Measurements from ENCODE around the gene SIAE. TPM values are rescaled to one million over a fixed set of nuclear protein-coding genes. Genes with fewer than 3 reads are reported as not detected.

Gene SIAE
- total RNA-seq, 6 donors from 2014 or later, result 21.6 to 42.7 (median 29.3) TPM

DNA sequence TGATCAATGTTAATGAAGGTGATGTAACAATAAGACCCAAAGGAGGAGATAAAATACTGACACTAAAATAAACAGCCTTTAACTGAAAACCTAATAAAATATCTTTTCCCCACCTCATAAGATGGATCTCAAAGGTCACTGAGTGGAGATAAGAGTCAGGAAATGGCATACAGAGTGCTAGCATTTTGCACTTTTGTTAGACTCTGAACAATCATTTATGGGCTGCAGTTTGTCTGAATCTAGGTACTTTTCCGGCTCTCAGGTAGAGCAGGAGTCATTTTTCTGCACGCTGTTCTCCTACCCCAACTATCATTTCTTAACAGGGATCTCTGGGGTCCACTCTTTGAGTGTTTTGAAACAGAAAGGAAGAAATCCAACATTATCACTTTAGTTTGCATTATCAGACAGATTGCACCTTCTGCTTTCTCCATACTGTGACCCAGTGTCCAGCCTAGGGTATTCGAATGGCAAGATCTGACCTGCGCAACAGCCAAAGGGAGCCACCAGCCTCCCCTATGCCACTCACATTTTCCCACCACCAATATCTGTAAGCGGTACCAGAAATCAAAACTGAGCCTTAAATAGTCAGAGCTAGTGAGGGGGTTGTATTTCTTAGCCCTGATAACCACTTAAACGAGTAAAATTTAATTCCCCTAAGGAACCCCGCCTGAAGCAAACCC is 863 bp downstream of the SIAE start:
- H3K36me3 ChIP-seq, result no peaks in the 10 kb centered on the region
- H3K9me3 ChIP-seq, result no peaks in the 10 kb centered on the region
- H3K27ac ChIP-seq, result peak overlapping the region; percentile 88 to 93 (median 91)
- H3K27me3 ChIP-seq, result no peaks in the 10 kb centered on the region
- no peak for TF ChIP-seq POLR2A (IDR thresholded peaks at IDR 0.05)
- TF ChIP-seq, protein P1, sequence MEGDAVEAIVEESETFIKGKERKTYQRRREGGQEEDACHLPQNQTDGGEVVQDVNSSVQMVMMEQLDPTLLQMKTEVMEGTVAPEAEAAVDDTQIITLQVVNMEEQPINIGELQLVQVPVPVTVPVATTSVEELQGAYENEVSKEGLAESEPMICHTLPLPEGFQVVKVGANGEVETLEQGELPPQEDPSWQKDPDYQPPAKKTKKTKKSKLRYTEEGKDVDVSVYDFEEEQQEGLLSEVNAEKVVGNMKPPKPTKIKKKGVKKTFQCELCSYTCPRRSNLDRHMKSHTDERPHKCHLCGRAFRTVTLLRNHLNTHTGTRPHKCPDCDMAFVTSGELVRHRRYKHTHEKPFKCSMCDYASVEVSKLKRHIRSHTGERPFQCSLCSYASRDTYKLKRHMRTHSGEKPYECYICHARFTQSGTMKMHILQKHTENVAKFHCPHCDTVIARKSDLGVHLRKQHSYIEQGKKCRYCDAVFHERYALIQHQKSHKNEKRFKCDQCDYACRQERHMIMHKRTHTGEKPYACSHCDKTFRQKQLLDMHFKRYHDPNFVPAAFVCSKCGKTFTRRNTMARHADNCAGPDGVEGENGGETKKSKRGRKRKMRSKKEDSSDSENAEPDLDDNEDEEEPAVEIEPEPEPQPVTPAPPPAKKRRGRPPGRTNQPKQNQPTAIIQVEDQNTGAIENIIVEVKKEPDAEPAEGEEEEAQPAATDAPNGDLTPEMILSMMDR (IDR thresholded peaks at IDR 0.05), result no peak
- no peak for TF ChIP-seq POLR2AphosphoS5 (IDR thresholded peaks at IDR 0.05)
- no peak for TF ChIP-seq EP300 (IDR thresholded peaks at IDR 0.05)
- H3K4me3 ChIP-seq, result peak overlapping the region; percentile 54 to 85 (median 77)
- 48 to 56% methylated on average over 7 of the region's 7 CpGs for WGBS, 2 donors
- DNase-seq, result no peak
- peaks cover 26 to 50% (median 34%) of the 10 kb centered on the region in 4 donors for H3K4me1 ChIP-seq
- ATAC-seq (ENCODE audit: low FRiP score in 2 of 2), result no peak

DNA sequence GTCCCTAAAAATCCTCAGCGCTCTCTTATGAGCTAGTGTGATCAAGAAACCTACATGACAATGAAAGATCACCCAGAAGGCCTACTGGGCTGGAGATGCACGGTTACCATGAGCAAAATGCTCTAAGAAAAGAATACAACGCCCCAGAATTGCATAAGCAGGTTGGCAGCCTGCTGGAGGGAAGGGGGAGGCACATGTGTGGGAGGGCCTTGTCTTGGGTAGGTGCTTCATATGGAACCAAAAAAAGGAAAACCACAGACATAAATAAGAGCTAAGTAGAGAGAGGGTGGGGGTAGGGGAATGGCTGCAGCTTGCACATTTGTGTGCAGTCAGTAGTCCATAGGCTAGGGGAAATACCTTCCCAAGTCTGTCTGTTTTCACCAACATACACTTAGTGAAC is 2.8 kb downstream of the SIAE start:
- H3K9me3 ChIP-seq, result no peaks in the 10 kb centered on the region
- no peaks in the 10 kb centered on the region for H3K27me3 ChIP-seq
- H3K27ac ChIP-seq, result no peak overlapping the region
- ATAC-seq (ENCODE audit: low FRiP score in 2 of 2), result no peak
- H3K36me3 ChIP-seq, result peaks cover 0 to 10% (median 0%) of the 10 kb centered on the region in 4 donors
- H3K4me1 ChIP-seq, result peaks cover 22 to 34% (median 23%) of the 10 kb centered on the region in 4 donors
- TF ChIP-seq, protein P1 (IDR thresholded peaks at IDR 0.05), result peak in 1 of 6 experiments; percentile 6
- TF ChIP-seq POLR2AphosphoS5 (IDR thresholded peaks at IDR 0.05), result no peak
- no peak for TF ChIP-seq POLR2A (IDR thresholded peaks at IDR 0.05)
- no peak for TF ChIP-seq EP300 (IDR thresholded peaks at IDR 0.05)
- H3K4me3 ChIP-seq, result no peak overlapping the region
- 27 to 33% methylated on average over 3 of the region's 3 CpGs for WGBS, 2 donors
- peak in 1 of 2 donors; percentile 35 for DNase-seq

DNA sequence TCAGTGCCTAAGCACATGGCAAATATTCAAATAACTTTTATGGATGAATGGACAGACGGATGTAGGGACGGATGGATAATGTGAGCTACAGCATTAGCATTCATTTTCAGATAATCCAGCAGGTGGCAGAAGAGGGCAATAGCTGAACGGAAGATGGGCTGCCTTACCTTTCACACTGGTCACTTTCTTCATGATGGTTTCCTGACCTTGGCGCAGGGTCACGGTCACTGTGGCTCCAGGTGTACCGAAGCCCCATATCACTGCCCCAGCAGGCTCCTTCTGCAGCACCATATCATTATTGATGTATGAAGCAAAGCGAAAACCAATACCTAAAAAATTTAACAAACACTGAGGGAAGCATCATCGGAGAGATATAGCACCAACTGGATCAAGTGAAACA is 4.3 kb downstream of the SIAE start:
- H3K4me1 ChIP-seq, result peaks cover 8 to 20% (median 11%) of the 10 kb centered on the region in 4 donors
- DNase-seq (no peak), ATAC-seq (ENCODE audit: low FRiP score in 2 of 2) (peak in 1 of 2 donors; percentile 53)
- H3K9me3 ChIP-seq, result no peaks in the 10 kb centered on the region
- TF ChIP-seq POLR2A (IDR thresholded peaks at IDR 0.05), result no peak
- no peak for TF ChIP-seq POLR2AphosphoS5 (IDR thresholded peaks at IDR 0.05)
- no peak for TF ChIP-seq EP300 (IDR thresholded peaks at IDR 0.05)
- TF ChIP-seq, protein P1 (IDR thresholded peaks at IDR 0.05), result peak; percentile 56 to 90 (median 76)
- peaks cover 0 to 14% (median 3%) of the 10 kb centered on the region in 4 donors for H3K36me3 ChIP-seq
- no peak overlapping the region for H3K27ac ChIP-seq
- no peak overlapping the region for H3K4me3 ChIP-seq
- no peaks in the 10 kb centered on the region for H3K27me3 ChIP-seq
- 25 to 27% methylated on average over 8 of the region's 8 CpGs for WGBS, 2 donors

DNA sequence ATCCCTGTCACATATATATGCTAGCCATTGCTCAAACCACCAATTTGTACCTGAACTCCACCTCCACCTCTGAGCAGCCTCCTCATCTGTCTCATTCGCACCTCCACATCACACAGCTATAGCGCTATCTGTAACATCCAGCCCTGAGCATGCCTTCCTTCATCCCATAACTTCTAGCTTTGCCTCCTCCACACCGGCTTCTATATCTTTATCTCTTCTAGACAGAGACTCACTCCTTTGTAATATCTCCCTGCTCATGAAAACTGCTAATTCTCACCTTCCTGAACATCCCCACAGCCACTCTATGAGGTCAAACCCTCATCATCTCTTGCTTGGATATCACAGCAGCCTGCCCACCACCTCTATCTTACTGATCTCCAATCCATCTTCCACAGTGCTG is 5.9 kb downstream of the SIAE start:
- Histone ChIP-seq H3K9me3 (no peaks in the 10 kb centered on the region), H3K4me1 (peaks cover under 1 to 11% (median 2%) of the 10 kb centered on the region in 4 donors), H3K27me3 (no peaks in the 10 kb centered on the region), H3K27ac (no peak overlapping the region), H3K36me3 (peaks cover 0 to 14% (median 3%) of the 10 kb centered on the region in 4 donors), H3K4me3 (no peak overlapping the region)
- 96 to 98% methylated on average over 3 of the region's 3 CpGs for WGBS, 2 donors
- DNase-seq (no peak), ATAC-seq (ENCODE audit: low FRiP score in 2 of 2) (no peak)
- TF ChIP-seq POLR2AphosphoS5 (IDR thresholded peaks at IDR 0.05), result no peak
- TF ChIP-seq, protein P1 (IDR thresholded peaks at IDR 0.05), result no peak
- TF ChIP-seq POLR2A (IDR thresholded peaks at IDR 0.05), result no peak
- TF ChIP-seq EP300 (IDR thresholded peaks at IDR 0.05), result no peak

DNA sequence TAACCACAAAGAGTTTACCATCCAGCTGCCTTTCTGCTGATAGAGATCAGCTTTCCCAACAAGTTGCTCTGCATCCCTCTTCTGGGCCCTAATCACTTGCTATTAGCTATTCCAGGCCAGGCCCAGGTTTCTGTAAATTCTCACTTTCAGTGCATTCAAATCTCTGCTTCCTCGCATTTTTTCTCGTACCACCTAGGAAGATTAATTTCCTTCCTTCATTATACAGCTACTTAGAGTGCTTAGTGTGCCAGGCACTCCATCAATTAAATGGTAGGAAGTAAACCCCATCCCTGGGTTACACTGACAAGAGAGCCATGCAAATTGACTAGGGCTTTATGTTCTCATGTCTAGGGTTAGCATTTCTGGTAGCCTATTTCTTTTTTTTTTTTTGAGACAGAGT is 9.7 kb downstream of the SIAE start:
- Histone ChIP-seq H3K4me3 (no peak overlapping the region), H3K36me3 (peaks cover 0 to 14% (median 4%) of the 10 kb centered on the region in 4 donors), H3K27ac (no peak overlapping the region), H3K9me3 (no peaks in the 10 kb centered on the region), H3K27me3 (no peaks in the 10 kb centered on the region), H3K4me1 (no peaks in the 10 kb centered on the region)
- 89 to 90% methylated on average over 2 of the region's 2 CpGs for WGBS, 2 donors
- no peak for TF ChIP-seq POLR2A (IDR thresholded peaks at IDR 0.05)
- TF ChIP-seq POLR2AphosphoS5 (IDR thresholded peaks at IDR 0.05), result no peak
- no peak for TF ChIP-seq EP300 (IDR thresholded peaks at IDR 0.05)
- TF ChIP-seq, protein P1 (IDR thresholded peaks at IDR 0.05), result no peak
- DNase-seq, result no peak
- no peak for ATAC-seq (ENCODE audit: low FRiP score in 2 of 2)
